AML-193 (cell line): ENCODE data around the gene ITGAV.

Experiments used
- DNase-seq, 2 experiments: peaks; one replicate each; lab custom pipeline; 2025; lab: John Stamatoyannopoulos, UW

ITGAV gene

DNA sequence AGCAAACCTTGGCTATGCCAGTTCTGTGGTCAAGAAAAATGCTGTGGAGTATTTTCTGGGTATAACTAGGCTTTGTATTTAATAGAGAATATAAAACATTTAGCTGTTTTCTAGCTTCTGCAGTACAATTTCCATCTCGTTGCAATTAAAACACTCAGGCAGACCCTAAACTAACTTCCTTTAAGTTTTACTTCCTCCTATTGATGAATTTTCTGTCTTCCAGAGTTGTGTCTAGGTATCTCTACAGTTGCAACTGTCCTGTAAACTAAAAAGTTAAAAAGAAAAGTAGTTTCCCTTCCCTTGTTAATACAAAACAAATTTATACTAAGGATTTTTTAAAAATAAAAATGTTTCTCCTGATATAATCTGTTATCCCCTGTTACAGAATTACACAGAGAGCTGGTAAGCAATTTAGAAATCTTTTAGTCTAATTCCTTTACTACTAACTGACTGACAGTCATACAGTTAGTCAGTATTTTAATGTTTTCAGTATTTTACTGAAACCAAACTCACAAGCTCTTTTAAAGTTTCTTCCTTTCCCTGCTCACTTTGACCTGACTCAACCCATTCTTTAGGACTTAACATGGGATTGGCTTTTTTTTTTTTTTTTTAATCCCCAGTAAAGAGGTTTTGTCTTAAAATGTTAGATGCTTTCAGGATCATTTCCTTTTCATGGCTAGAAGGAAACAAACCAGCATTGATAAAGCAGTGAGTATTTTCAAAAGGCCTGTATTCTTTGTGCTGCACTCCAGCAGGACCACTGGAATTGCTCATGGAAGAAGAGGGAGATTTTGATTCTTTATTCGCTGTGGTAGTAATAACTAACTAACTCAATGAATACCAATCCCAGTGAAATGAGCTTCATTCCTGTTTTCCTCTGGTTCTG, 22.9 kb downstream of the ITGAV start:
- no peak for DNase-seq

DNA sequence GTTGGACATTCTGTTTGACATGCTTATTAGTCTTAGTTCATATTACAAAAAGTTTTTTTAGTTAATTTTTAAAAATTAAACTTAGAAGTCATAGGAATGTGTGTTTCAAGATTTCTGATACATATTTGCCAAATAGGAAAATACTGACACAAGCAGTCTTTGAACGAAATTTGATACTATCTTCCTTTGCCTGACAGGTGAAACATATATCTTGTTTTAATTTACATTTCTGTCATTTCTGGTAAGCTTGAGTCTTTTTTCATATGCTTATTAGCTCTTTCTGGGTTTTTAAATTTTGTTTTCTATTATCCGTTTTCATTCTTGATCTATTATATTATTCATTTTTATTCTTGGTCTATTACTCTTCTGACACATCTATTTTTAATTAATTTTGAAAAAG, 24.5 kb downstream of the ITGAV start:
- no peak for DNase-seq

DNA sequence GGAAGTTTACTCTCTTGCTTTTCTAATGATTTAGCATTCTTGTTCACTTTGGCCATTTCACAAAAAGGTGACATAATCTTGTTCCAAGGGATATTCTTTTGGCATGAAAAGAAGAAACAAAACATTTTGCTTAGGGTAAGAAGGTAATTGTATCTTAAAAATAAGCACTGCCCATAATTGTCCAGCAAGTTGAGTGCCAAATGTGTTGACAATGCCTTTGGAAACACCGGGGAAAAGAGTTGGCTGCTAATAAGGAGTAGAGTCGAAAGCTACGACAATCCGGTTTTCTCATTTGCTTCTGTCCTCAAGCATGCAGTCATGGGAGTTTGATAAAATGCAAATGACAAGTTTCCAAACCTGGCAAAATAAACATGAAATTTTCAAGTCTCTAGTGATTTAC, 27.3 kb downstream of the ITGAV start:
- no peak for DNase-seq

DNA sequence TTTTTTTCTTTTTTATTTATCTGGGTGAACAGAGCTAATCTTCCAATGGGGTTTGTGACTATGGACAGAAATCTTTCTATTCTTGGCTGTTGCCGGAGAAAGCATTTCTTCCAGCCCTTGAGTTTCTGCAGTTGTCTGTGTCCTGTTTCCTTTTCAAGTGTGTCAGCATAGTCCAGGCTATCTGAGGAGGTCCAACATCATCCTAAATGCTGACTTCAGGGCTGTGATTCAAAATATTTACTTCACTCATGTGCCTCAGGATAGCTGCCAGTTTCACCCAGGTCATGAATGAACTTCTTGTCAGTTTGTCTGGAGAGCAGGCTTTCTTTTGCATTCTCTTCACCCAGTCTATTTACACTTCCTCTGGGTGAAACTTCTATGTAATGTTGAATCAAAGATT, 27.9 kb downstream of the ITGAV start:
- no peak for DNase-seq

DNA sequence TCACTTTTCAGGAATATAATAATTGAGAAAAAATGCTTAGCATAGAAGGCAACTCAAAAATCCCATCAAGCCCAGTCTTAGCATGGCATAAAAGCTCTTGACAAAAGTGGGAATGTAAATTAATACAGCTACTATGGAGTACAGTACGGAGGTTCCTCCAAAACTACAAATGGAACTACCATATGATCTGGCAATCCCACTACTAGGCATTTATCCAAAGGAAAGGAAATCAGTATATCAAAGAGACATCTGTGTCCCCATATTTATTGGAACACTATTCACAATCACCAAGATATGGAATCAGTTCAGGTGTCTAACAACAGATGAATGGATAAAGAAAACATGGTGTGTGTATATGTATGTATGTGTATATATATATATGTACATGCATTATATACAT, 28.8 kb downstream of the ITGAV start:
- no peak for DNase-seq

DNA sequence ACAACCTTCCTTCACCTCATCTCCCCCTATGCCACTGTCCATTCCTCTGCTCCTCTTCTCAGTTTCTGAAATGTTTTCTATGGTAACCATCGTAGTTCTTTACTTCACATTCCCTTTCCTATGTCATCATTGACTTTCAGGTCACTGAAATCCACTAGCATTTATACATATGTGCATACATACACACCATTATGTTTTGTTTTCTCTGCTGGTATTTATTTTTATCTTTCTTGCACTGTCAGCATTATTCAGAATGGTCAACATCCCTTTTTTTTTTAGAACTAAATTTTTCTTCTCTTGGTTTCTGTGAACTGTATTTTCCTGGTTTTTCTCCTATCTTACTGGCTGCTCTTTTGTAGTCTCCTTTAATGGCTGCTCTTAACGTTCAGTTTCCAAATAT, 33.2 kb downstream of the ITGAV start:
- no peak for DNase-seq

DNA sequence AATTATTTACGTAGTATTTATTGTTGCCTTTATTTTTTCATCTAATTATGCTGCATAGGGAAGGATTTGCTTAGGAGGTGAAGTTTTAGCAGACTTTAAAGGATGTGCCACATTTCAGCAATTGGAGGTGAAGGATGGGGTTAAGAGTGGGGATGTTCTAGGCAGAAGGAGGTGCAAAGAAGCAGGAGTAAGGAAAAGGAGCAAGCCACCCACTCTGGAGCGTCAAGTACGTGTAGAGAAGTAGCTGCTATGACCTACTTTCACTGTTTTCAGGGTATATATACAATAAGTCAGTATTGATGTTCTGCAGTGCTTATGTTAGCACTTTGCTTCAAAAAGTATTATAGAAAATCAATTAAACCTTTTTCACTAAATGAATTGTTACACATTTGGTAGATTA, 34.4 kb downstream of the ITGAV start:
- DNase-seq, result no peak

DNA sequence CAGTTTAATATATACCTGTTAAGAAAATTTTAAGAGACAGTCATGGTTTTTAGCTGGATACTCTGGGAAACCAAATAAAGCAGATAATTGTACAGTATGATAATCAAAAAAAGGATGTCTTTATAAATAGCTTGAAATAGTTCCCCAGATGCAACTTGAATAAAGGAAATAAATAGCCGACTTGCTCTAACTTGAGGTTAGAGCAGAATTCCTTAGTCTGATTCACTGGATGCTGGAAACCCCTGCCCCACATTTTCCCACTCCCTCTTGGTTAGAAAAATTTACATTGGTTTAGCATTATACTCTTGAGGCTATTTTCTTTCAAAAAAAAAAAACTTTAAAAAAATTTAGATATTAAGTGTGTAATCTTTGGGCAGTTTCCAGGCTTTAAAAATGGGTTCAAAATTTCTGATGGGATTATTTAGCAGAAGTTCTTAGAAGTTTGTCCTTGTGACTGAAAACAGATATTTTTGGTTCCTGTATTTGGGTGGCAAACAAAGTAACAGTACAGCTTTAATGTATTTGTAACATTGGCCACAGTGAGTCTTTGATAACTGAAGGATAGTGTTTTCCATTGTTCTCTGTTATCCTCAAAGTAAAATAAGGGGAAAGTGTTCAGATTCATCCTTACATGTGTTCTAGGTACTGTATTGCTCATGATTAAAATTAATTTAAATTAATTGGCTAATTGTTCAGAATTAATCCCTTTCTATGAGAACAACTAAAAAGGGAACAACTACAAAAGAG, 39.6 kb downstream of the ITGAV start:
- DNase-seq, result no peak

DNA sequence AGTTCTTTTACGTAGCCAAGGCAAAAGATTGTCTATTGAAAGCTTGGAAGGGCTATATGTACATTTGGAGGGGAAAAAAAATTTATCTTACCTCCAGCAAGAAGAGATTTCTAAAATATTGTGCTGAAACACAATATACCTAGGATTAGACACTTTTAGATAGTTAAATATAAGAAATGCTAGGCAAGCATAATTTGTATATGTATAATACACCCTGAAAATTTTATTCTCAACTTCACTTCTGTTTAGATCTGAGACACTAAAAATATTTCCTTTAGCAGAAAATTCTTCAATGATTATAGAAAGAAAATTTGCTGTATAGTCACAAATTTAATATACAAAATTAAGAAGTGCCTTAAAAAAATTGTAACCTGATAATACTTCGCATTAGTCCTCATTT, 42.6 kb downstream of the ITGAV start:
- no peak for DNase-seq

DNA sequence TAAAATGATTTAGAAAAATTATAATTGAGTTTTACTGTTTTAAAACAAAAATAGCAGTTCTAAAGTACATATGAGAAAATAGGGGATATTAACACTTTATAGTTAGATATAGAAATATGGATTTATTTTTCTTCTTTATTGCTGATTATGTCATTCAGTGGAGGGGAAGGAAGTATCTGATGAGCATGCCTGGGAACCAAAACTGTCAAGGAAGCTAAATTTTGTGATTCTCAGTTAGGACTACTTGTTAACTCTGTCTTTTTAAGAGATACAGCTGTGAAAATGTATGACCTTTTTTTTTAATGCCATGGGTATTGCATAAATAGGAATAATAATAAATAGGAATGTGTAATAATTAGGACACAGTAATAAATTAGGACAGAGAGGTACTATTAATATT, 44.8 kb downstream of the ITGAV start:
- no peak for DNase-seq

DNA sequence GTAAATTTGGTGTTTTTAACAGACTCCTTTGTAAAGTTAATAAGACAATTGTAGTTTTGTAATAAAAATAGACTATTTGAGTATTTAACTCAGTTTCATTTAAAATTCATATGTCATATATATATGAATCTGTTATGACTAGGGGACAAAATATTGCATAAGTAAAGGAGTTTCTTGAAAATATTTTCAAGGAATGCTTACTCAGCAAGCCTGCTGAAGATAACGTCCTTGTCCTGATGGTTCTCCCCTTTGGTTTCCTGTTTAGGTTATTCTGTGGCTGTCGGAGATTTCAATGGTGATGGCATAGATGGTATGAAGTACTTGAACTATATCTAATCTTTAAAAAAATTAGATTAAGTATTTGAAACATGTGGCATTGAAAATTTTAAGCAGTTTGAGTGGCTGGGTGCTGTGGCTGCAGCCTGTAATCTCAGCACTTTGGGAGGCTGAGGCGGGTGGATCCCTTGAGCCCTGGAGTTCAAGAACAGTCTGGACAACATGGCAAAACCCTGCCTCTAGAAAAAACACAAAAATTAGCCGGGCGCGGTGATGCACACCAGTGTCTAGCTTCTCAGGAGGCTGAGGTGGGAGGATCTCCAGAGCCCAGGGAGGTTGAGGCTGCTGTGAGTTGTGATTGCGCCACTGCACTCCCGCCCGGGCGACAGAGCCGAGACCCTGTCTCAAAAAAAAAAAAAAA, 47.1 kb downstream of the ITGAV start:
- no peak for DNase-seq

DNA sequence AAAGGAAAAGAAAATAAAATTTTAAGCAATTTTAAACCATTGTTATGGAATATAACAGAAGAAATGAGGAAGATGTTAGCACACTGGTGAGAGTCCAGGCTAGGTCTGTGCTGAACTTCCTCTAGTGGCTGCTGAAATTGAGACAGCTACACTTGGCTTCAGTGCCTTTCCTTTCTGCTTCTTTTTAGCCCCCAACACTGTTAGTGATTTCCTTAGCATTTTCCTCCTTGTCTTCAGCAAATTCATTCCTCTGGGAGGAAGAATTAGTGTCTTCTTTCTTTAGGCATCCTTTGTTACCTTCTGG, 47.6 kb downstream of the ITGAV start:
- DNase-seq, result peak; percentile 11 to 25

DNA sequence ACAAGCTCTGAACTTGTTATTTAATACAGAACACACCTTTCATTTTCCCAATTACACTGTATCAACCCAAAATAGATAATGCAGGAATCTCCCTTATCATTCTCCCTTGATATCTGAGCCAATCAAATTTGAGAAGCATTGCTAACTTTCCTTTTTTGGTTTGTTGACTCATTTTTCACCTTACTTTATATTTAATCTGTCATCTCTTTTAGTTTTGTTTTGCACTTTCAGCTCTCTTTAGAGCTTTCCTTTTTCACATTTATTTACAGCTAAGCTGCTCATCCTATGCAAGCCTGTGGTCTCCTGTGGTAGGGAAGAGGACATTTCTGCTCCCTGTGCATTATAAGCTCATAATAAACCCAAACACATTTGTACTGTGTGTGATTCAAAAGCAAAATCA, 50.1 kb downstream of the ITGAV start:
- no peak for DNase-seq

DNA sequence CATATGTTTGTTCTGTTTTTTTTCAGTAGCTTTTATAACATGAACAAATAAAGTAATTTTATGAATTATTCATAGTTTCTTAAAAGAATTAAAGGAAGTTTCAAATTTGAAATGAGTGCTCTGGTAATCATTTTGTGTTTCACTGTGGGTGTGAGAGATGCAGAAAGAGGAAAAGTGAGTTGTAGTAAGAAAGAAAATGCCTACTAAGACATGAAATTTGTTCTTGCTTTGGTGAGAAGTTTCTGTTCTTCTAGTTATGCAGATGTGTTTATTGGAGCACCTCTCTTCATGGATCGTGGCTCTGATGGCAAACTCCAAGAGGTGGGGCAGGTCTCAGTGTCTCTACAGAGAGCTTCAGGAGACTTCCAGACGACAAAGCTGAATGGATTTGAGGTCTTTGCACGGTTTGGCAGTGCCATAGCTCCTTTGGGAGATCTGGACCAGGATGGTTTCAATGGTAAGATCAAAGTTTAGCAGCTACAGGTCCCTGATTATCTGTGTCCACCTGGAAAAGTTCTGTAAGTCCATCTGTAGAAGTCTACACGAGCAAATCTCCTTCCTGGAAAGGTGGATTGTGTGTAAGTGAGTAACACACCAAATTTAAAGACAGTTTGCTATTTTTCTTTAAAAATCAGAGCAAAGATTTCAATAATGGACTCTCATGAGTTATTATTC, 51.4 kb downstream of the ITGAV start:
- no peak for DNase-seq

DNA sequence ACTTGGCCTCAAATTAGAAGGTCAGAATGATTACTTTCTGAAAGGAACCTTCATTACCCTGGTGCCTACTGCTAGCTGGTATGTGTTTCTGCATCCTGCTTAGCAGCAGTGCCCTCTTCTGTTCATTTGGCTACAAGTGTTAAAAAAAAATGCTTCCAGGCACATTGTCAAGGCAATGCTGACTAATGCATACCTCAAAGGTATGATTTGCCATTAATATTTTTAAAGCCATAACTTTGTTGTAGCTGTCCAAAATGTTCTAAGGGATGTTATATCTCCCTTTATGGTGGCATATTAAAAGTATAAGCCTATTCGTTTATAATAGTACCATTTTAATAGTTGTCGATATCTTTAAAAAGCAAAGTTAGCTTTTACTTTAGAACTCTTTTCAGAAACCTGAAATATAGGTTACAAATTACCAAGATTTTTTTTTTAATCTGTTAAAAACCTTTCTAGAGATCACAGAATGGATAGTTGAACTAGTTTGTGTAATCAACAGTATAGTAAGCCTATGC, 52.0 kb downstream of the ITGAV start:
- peak; percentile 56 to 61 for DNase-seq

DNA sequence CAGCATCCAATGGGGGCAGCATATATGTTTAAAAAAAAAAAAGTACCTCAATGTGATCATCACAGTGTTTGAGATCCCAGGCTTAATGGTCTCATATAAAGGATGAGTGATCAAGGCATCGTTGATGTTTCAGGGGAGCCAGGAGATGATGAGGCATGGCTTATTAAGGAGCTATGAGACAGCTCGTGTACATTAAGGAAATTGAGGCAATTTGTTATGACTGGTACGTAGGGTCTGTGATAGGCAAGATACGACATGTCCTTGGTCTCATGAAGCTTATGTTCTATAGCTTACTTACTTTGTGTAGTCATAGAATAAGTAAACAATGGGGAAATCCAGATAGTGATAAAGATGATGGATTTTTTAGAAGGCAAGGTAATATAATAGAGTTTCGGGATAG, 54.9 kb downstream of the ITGAV start:
- DNase-seq, result no peak

DNA sequence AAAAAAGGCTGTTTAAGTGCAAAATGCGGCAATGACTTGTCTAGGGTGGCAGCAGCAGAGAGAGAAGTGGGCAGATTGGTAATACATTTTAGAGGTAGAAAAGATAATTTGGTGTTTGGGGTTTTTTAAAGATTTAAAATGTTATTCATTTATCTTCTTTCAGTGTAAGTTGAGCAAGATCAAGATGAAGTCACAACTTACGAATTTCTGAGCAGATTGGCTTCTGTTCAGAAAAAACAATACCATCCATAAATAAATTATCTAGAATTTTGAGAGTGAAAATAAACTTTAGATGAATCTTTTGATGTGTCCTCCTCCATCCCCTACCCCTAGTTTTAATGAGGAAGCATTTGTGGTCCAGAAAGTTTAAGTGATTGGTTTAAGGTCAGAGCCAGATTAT, 56.1 kb downstream of the ITGAV start:
- DNase-seq, result no peak

DNA sequence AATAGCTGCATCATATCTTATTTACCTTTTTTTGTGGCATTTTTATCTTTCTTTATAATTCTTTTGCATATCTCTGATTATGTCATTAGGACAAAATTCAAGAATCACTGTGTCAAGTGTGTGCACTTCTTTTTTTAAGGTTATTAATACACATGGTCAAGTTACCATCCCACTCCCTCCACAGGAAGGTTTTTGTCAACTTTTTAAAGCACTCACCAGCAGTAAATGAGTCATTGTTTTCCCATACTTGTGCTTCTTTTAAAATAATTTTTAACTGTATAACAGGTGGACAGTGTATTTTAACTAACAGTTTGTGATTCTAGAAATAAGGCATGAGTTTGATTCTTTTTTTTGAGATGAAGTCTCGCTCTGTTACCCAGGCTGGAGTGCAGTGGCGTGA, 58.3 kb downstream of the ITGAV start:
- DNase-seq, result no peak

DNA sequence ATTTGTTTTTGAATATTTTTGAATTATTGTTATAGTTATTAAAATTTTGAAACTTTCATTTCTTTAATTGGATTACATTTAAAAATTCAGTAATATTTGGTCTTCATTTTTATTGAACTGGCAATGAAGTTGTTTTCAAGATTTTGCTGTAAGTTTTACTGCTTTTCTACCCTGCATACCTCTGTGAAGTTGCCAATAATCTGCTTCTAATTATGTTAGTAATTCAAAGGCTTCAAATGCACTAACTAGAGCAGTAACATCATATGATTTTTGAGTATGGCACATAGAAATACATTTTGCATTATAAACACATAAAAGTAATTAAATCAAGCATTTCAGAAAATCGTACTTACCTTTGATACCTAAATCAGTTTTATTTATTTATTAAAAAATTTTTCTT, 63.7 kb downstream of the ITGAV start:
- no peak for DNase-seq

DNA sequence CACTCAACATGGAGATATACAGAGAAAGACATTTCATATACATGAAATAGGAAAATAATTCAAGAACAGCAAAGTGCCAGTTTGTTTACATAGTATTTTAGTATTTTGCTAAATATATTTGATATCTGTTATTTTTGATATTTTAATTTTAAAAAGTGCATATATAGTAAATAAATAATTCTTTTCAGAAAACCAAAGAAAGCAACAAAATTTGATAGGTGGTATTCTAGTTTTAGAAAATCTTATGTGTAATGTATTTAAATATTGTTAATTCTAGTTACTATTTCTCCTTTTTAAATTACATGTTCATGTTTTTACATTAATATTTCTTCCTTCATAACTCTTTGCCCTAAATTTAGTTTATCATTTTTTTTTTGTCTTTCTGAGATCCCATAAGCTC, 69.5 kb downstream of the ITGAV start:
- DNase-seq, result no peak

DNA sequence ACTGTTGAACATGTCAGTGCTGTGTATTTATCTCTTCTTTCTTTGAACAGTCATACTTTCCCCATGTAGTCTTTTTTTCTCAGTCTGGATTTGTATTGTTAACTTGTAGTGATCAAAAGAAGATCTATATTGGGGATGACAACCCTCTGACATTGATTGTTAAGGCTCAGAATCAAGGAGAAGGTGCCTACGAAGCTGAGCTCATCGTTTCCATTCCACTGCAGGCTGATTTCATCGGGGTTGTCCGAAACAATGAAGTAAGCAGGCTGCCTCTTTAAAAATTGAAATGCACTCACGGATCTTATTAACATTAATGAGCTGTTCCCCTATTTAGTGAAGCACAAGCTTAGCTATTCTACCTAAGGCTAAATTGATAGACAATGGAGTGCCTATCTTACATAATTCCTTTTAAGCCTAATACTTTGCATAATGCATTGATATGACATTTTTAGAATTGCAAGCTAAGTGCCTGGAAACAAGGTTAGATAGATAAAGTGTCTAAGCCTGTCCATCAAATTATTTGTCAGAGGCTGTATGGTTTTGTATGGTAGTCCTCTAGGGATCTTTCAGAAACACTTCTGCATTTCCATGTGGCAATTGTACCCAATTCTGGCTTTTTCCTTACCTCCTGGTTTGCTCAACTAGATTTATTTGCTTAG, 74.7 kb downstream of the ITGAV start:
- no peak for DNase-seq

DNA sequence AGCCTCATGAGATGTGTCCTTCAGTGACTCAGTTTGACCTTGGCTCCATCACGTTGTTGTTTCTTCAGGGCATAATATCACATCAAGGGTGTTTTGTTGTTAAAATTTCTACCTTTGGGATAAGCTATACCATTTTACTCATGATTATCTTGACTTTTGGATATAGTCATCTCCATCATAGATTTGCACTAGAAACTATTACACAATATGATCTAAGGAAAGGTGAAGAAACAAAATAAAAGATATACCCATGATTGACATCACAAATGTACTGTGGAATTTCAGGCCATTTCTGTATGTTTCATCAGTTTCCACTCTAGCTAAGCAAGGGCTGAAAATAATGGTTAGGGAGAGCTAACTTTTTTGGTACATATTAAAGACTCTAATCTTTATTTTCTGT, 79.3 kb downstream of the ITGAV start:
- DNase-seq, result no peak
